ENCODE measurements around the gene TUBA4A.

- TF ChIP-seq CTCF (IDR thresholded peaks at IDR 0.05 in 4 of 5, conservative IDR thresholded peaks at IDR 0.05 in 1 of 5) = no peak
- TF ChIP-seq POLR2A (IDR thresholded peaks at IDR 0.05) = no peak
Measured at GRCh38 chr2:219272356-219272755, 18.6 kb upstream of the TUBA4A start.

All from gastrocnemius medialis (tissue), 4 donors.